ENCODE data around the gene CTR9.
A peak's percentile ranks its signal among the peaks of the same experiment; 100 is the strongest.

The CTR9 gene

GRCh38 chr11:10750838-10751580 is at the start of gene CTR9:
Gene CTR9 (plus strand): TSS chr11:10751246. CDS start chr11:10751413, 167 bp downstream.
- peak; percentile 90 for DNase-seq

GRCh38 chr11:10701982-10702381 is 49.1 kb upstream of the CTR9 start:
- no peak for DNase-seq

GRCh38 chr11:10708131-10708530 is 42.9 kb upstream of the CTR9 start:
- DNase-seq = no peak

GRCh38 chr11:10709299-10710086 is 41.6 kb upstream of the CTR9 start:
- DNase-seq = no peak

- DNase-seq = no peak
These were observed 35.5 kb upstream of the CTR9 start for GRCh38 chr11:10715571-10715970.

GRCh38 chr11:10716122-10716521 is 34.9 kb upstream of the CTR9 start:
- DNase-seq = no peak

- no peak for DNase-seq
These were observed 34.3 kb upstream of the CTR9 start for GRCh38 chr11:10716543-10717259.

- no peak for DNase-seq
These were observed 31.4 kb upstream of the CTR9 start for GRCh38 chr11:10719616-10720015.

- DNase-seq = no peak
These were observed 30.1 kb upstream of the CTR9 start for GRCh38 chr11:10720881-10721376.

- no peak for DNase-seq
These were observed 28.7 kb upstream of the CTR9 start for GRCh38 chr11:10722307-10722706.

- DNase-seq = no peak
These were observed 25.7 kb upstream of the CTR9 start for GRCh38 chr11:10725114-10725906.

GRCh38 chr11:10725907-10726253 is 25.2 kb upstream of the CTR9 start:
- no peak for DNase-seq

GRCh38 chr11:10727146-10727851 is 23.7 kb upstream of the CTR9 start:
- no peak for DNase-seq

- DNase-seq = no peak
These were observed 22.9 kb upstream of the CTR9 start for GRCh38 chr11:10728154-10728553.

- no peak for DNase-seq
These were observed 22.1 kb upstream of the CTR9 start for GRCh38 chr11:10728789-10729472.

GRCh38 chr11:10730151-10730550 is 20.9 kb upstream of the CTR9 start:
- DNase-seq = no peak

- DNase-seq = no peak
These were observed 19.9 kb upstream of the CTR9 start for GRCh38 chr11:10731064-10731680.

- DNase-seq = peak; percentile 93
These were observed 15.3 kb upstream of the CTR9 start for GRCh38 chr11:10735481-10736475.

GRCh38 chr11:10742460-10743208 is 8.4 kb upstream of the CTR9 start:
- DNase-seq = no peak
